Brain microvascular endothelial cell (primary cell): ENCODE measurements around the gene KRTAP21-3.
"Not testable (repeated sequence)": the region's sequence is repeated elsewhere in the genome, so short reads cannot be mapped to it uniquely, and the experiment has no call there.

ENCODE experiments used
- DNase-seq: peaks from one replicate; pipeline ENCODE4 v3.0.0-alpha.2; 2020
- H3K27ac ChIP-seq: fragments of 250-450 bp; sonication (Bioruptor Pico); 2 replicates; pipeline ENCODE4 v1.5.1; 2020; ENCODE audit warnings: mild to moderate bottlenecking, moderate library complexity
- H3K27me3 ChIP-seq: fragments of 250-450 bp; sonication (Bioruptor Pico); replicated peaks from 2 replicates; pipeline ENCODE4 v1.5.1; 2020; ENCODE audit warnings: mild to moderate bottlenecking
- H3K36me3 ChIP-seq: fragments of 250-450 bp; sonication (Bioruptor Pico); replicated peaks from 2 replicates; pipeline ENCODE4 v1.5.1; 2020; ENCODE audit warnings: mild to moderate bottlenecking
- H3K4me3 ChIP-seq: 2 replicates; pipeline ENCODE4 v1.5.1; 2011; ENCODE audit warnings: low read depth, mild to moderate bottlenecking, control low read depth, low read length, moderate library complexity
- CTCF ChIP-seq: IDR thresholded peaks from 2 replicates; pipeline ENCODE4 v1.5.1; 2011; ENCODE audit warnings: low read depth, mild to moderate bottlenecking, moderate library complexity, low read length, control low read depth, inconsistent platforms; ENCODE audit errors: missing control alignments
- in situ Hi-C: cut with HindIII; loops from 2 replicates; pipeline ENCODE4 v1.10.0; 2017; ENCODE audit warnings: low sequenced_read_pairs, low pct_ligation_motif_present

KRTAP21-3 gene

GRCh38 chr21:30718239-30718909, at the start of gene KRTAP21-3:
Gene KRTAP21-3 (minus strand): TSS chr21:30718777. CDS start chr21:30718759, 18 bp downstream.
- H3K27me3 ChIP-seq, result no peaks in the 10 kb centered on the region
- H3K27ac ChIP-seq, result no peak within 1 kb of the TSS
- no peak for TF ChIP-seq CTCF
- no peak within 1 kb of the TSS for H3K4me3 ChIP-seq
- in situ Hi-C loops, result no loop called here
- no peaks in the 10 kb centered on the region for H3K36me3 ChIP-seq
- no peak for DNase-seq

- in situ Hi-C loops, result no loop called here
- H3K4me3 ChIP-seq, result no peak overlapping the region
Measured at GRCh38 chr21:30760776-30761175, 42.2 kb upstream of the KRTAP21-3 start.

GRCh38 chr21:30758306-30758705, 39.7 kb upstream of the KRTAP21-3 start:
- Histone ChIP-seq H3K27me3 (no peaks in the 10 kb centered on the region), H3K4me3 (no peak overlapping the region), H3K27ac (no peak overlapping the region), H3K36me3 (no peaks in the 10 kb centered on the region)
- in situ Hi-C loops, result no loop called here
- no peak for TF ChIP-seq CTCF
- no peak for DNase-seq

More at GRCh38 chr21:30760776-30761175, 42.2 kb upstream of the KRTAP21-3 start:
- no peak for TF ChIP-seq CTCF
- Histone ChIP-seq H3K27ac (no peak overlapping the region), H3K36me3 (no peaks in the 10 kb centered on the region), H3K27me3 (no peaks in the 10 kb centered on the region)
- DNase-seq, result no peak

- H3K4me3 ChIP-seq, H3K36me3 ChIP-seq, in situ Hi-C loops, H3K27me3 ChIP-seq, H3K27ac ChIP-seq, DNase-seq: not testable (repeated sequence)
Measured at GRCh38 chr21:30755328-30755727, 36.8 kb upstream of the KRTAP21-3 start, which contains the start of gene KRTAP21-1. Gene KRTAP21-1 (minus strand): TSS chr21:30755428. CDS start chr21:30755378, 50 bp downstream.

GRCh38 chr21:30747159-30747558, 28.6 kb upstream of the KRTAP21-3 start, which contains the start of gene KRTAP21-2:
Gene KRTAP21-2 (minus strand): TSS chr21:30747259. CDS start chr21:30747202, 57 bp downstream.
- TF ChIP-seq CTCF, result no peak
- no peak for DNase-seq
- in situ Hi-C loops, result no loop called here

GRCh38 chr21:30740462-30740861, 21.9 kb upstream of the KRTAP21-3 start:
- H3K27me3 ChIP-seq, result no peaks in the 10 kb centered on the region
- no peak overlapping the region for H3K4me3 ChIP-seq
- no peak overlapping the region for H3K27ac ChIP-seq
- H3K36me3 ChIP-seq, result no peaks in the 10 kb centered on the region
- TF ChIP-seq CTCF, result no peak
- DNase-seq, result no peak
- in situ Hi-C loops, result no loop called here

More at GRCh38 chr21:30747159-30747558, 28.6 kb upstream of the KRTAP21-3 start, which contains the start of gene KRTAP21-2:
- Histone ChIP-seq H3K27ac (no peak within 1 kb of the TSS), H3K4me3 (no peak within 1 kb of the TSS), H3K36me3 (no peaks in the 10 kb centered on the region), H3K27me3 (no peaks in the 10 kb centered on the region)
